Thyroid gland (tissue), 4 donors: ENCODE data around the gene FSD1L.

Experiments
- CTCF ChIP-seq, 6 experiments: fragments of 200-600 bp in 3 of 6; fragments of 450-650 bp in 3 of 6; sonication (generic) in 3 of 6; IDR thresholded peaks; one replicate each; pipeline ENCODE4 v1.5.1; 2016 to 2019; ENCODE audit warnings: antibody characterized with exemption in 6 of 6, mild to moderate bottlenecking in 2 of 6, inconsistent platforms in 1 of 6, moderate library complexity in 1 of 6
- POLR2A ChIP-seq, 2 donors: fragments of 450-650 bp; IDR thresholded peaks; one replicate each; pipeline ENCODE4 v1.6.1; 2017; ENCODE audit warnings: antibody characterized with exemption in 2 of 2, mild to moderate bottlenecking in 2 of 2, moderate library complexity in 1 of 2

GRCh38 chr9:105405514-105406131 lies 42.2 kb upstream of the FSD1L start:
- TF ChIP-seq CTCF (IDR thresholded peaks at IDR 0.05) (no peak), POLR2A (IDR thresholded peaks at IDR 0.05) (no peak)
